HG02571 (cell line): ENCODE measurements around the gene CTNNA2.

Experiments
- ATAC-seq: cut with Tn5 transposase; IDR thresholded peaks from one replicate; pipeline ENCODE4 v1.9.1; 2021; ENCODE audit warnings: mild to moderate bottlenecking, moderate library complexity; ENCODE audit not compliant: unreplicated experiment

Gene CTNNA2

GRCh38 chr2:79700651-79701050, 187.8 kb downstream of the CTNNA2 start:
- no peak for ATAC-seq

GRCh38 chr2:79702905-79703304, 190.1 kb downstream of the CTNNA2 start:
- no peak for ATAC-seq

GRCh38 chr2:79711098-79711497, 198.2 kb downstream of the CTNNA2 start:
- ATAC-seq, result no peak

GRCh38 chr2:79713131-79713785, 200.4 kb downstream of the CTNNA2 start:
- no peak for ATAC-seq

GRCh38 chr2:79714283-79714682, 201.4 kb downstream of the CTNNA2 start:
- no peak for ATAC-seq

- no peak for ATAC-seq
These were observed 202.5 kb downstream of the CTNNA2 start for GRCh38 chr2:79715338-79715737.

GRCh38 chr2:79716266-79716665, 203.4 kb downstream of the CTNNA2 start:
- ATAC-seq, result no peak

- ATAC-seq, result no peak
These were observed 204.6 kb downstream of the CTNNA2 start for GRCh38 chr2:79717364-79718007.

- ATAC-seq, result no peak
These were observed 208.2 kb downstream of the CTNNA2 start for GRCh38 chr2:79721061-79721460.

- ATAC-seq, result no peak
These were observed 209.1 kb downstream of the CTNNA2 start for GRCh38 chr2:79721966-79722365.

- no peak for ATAC-seq
These were observed 211.0 kb downstream of the CTNNA2 start for GRCh38 chr2:79723830-79724229.

- ATAC-seq, result no peak
These were observed 216.7 kb downstream of the CTNNA2 start for GRCh38 chr2:79729532-79729931.

- ATAC-seq, result no peak
These were observed 221.7 kb downstream of the CTNNA2 start for GRCh38 chr2:79734518-79734917.

GRCh38 chr2:79740879-79741443, 228.1 kb downstream of the CTNNA2 start:
- ATAC-seq, result no peak

GRCh38 chr2:79750321-79750720, 237.5 kb downstream of the CTNNA2 start:
- no peak for ATAC-seq

GRCh38 chr2:79757526-79757925, 244.7 kb downstream of the CTNNA2 start:
- no peak for ATAC-seq

- no peak for ATAC-seq
These were observed 245.2 kb downstream of the CTNNA2 start for GRCh38 chr2:79758042-79758441.

- ATAC-seq, result no peak
These were observed 246.0 kb downstream of the CTNNA2 start for GRCh38 chr2:79758749-79759282.

GRCh38 chr2:79770926-79771325, 258.1 kb downstream of the CTNNA2 start:
- ATAC-seq, result no peak

- ATAC-seq, result no peak
These were observed 258.6 kb downstream of the CTNNA2 start for GRCh38 chr2:79771493-79771892.

- ATAC-seq, result no peak
These were observed 261.2 kb downstream of the CTNNA2 start for GRCh38 chr2:79774016-79774415.

GRCh38 chr2:79776461-79776860, 263.6 kb downstream of the CTNNA2 start:
- no peak for ATAC-seq
